Stimulated activated CD4-positive, alpha-beta T cell treated with anti-CD3 and anti-CD28 coated beads, Interleukin-1b, Interleukin-23, amount 100 ng/mL, for 48 hours (primary cell): ENCODE measurements around the gene GRXCR2.
A peak's percentile ranks its signal among the peaks of the same experiment; 100 is the strongest.
"Not testable (repeated sequence)": the region's sequence is repeated elsewhere in the genome, so short reads cannot be mapped to it uniquely, and the experiment has no call there.

ENCODE experiments used
- DNase-seq: peaks from one replicate; pipeline ENCODE4 v3.0.0-alpha.2; 2020

The GRXCR2 gene

GRCh38 chr5:145872486-145872885 is 328 bp downstream of the GRXCR2 start:
- no peak for DNase-seq

- DNase-seq = no peak
These were observed 3.1 kb downstream of the GRXCR2 start for GRCh38 chr5:145869753-145870152.

GRCh38 chr5:145867806-145868205 is 5.0 kb downstream of the GRXCR2 start:
- no peak for DNase-seq

GRCh38 chr5:145864432-145864831 is 8.4 kb downstream of the GRXCR2 start:
- DNase-seq = not testable (repeated sequence)

- DNase-seq = no peak
These were observed 9.8 kb downstream of the GRXCR2 start for GRCh38 chr5:145863003-145863402.

- no peak for DNase-seq
These were observed 12.9 kb downstream of the GRXCR2 start for GRCh38 chr5:145859897-145860296.

GRCh38 chr5:145859453-145859852 is 13.4 kb downstream of the GRXCR2 start:
- DNase-seq = no peak

- DNase-seq = no peak
These were observed 13.9 kb downstream of the GRXCR2 start for GRCh38 chr5:145858959-145859358.

- DNase-seq = peak; percentile 40
These were observed 16.5 kb downstream of the GRXCR2 start for GRCh38 chr5:145856285-145856818.

GRCh38 chr5:145855763-145856267 is 17.0 kb downstream of the GRXCR2 start:
- no peak for DNase-seq

GRCh38 chr5:145854651-145855258 is 18.1 kb downstream of the GRXCR2 start:
- no peak for DNase-seq

- no peak for DNase-seq
These were observed 18.9 kb downstream of the GRXCR2 start for GRCh38 chr5:145853781-145854376.

GRCh38 chr5:145852990-145853389 is 19.8 kb downstream of the GRXCR2 start:
- no peak for DNase-seq

- no peak for DNase-seq
These were observed 24.0 kb downstream of the GRXCR2 start for GRCh38 chr5:145848854-145849253.

- no peak for DNase-seq
These were observed 25.0 kb downstream of the GRXCR2 start for GRCh38 chr5:145847499-145848497.

- DNase-seq = no peak
These were observed 26.7 kb downstream of the GRXCR2 start for GRCh38 chr5:145846081-145846480.

GRCh38 chr5:145841299-145841698 is 31.5 kb downstream of the GRXCR2 start:
- DNase-seq = no peak

- DNase-seq = no peak
These were observed 32.2 kb downstream of the GRXCR2 start for GRCh38 chr5:145840458-145841132.

- no peak for DNase-seq
These were observed 34.5 kb downstream of the GRXCR2 start for GRCh38 chr5:145838276-145838675.

GRCh38 chr5:145836241-145836640 is 36.6 kb downstream of the GRXCR2 start:
- DNase-seq = not testable (repeated sequence)

- no peak for DNase-seq
These were observed 37.0 kb downstream of the GRXCR2 start for GRCh38 chr5:145835848-145836239.
